Activated CD8-positive, alpha-beta T cell treated with anti-CD3 and anti-CD28 coated beads for 36 hours (primary cell): ENCODE measurements around the gene SLC30A7. TPM values are rescaled to one million over a fixed set of nuclear protein-coding genes. Genes with fewer than 3 reads are reported as not detected.

Experiments used
- ATAC-seq: fragments of 200-7000 bp; cut with Tn5 transposase; one replicate; pipeline ENCODE4 v1.10.0; 2021; ENCODE audit warnings: mild to moderate bottlenecking, moderate library complexity
- CTCF ChIA-PET: fragments of 350-600 bp; sonication (Branson Sonifier 250); formaldehyde crosslinking; loops from one replicate; lab custom pipeline; 2021; ENCODE audit warnings: antibody characterized with exemption; lab: Charles Lee
- POLR2A ChIA-PET: fragments of 350-600 bp; sonication (Branson Sonifier 250); formaldehyde crosslinking; loops from one replicate; lab custom pipeline; 2021; ENCODE audit warnings: antibody characterized with exemption; lab: Charles Lee
- DNase-seq: peaks from one replicate; pipeline ENCODE4 v3.0.0-alpha.2; 2020
- H3K27ac Mint-ChIP-seq: one replicate; pipeline ENCODE4 v1.8.0; 2021; ENCODE audit warnings: mild to moderate bottlenecking, mixed read lengths
- H3K27me3 Mint-ChIP-seq: one replicate; pipeline ENCODE4 v1.8.0; 2021; ENCODE audit warnings: mixed read lengths
- H3K36me3 Mint-ChIP-seq: one replicate; pipeline ENCODE4 v1.8.0; 2021; ENCODE audit warnings: low read depth, mixed read lengths
- H3K4me1 Mint-ChIP-seq: one replicate; pipeline ENCODE4 v1.8.0; 2021; ENCODE audit warnings: low read depth, mixed read lengths
- H3K4me3 Mint-ChIP-seq: one replicate; pipeline ENCODE4 v1.8.0; 2021; ENCODE audit warnings: mild to moderate bottlenecking, moderate library complexity, mixed read lengths
- H3K9me3 Mint-ChIP-seq: one replicate; pipeline ENCODE4 v1.8.0; 2021; ENCODE audit warnings: mixed read lengths
- CTCF ChIP-seq: fragments of 200-600 bp; IDR thresholded peaks from one replicate; pipeline ENCODE4 v1.8.0; 2022; ENCODE audit warnings: antibody characterized with exemption, mild to moderate bottlenecking
- intact Hi-C: fragments of 100-400 bp; cut with micrococcal nuclease; formaldehyde crosslinking; loops from one replicate; pipeline ENCODE4 v1.10.0; 2022
- total RNA-seq, 2 experiments: library from RNA; stranded (reverse); gene quantifications; one replicate each; pipeline ENCODE4 v1.2.3, GENCODE V29; 2021

Gene SLC30A7
- total RNA-seq, 2 experiments from 2014 or later, result 32.0 to 36.1 TPM

- POLR2A ChIA-PET, result interaction anchor here (0.7 to 2.1 kb wide), 11 partner anchors 9 to 461 kb away, joined by 3 to 8 read pairs (median 3); no protein-coding TSS in a partner anchor
- no peak for TF ChIP-seq CTCF
- DNase-seq (peak; percentile 84), ATAC-seq (peak; percentile 78)
- peaks cover 51% of the 10 kb centered on the region for H3K36me3 Mint-ChIP-seq
- intact Hi-C loops, result no loop called here
- peak overlapping the region; percentile 99 for H3K27ac Mint-ChIP-seq
- H3K4me1 Mint-ChIP-seq, result peaks cover 55% of the 10 kb centered on the region
- H3K27me3 Mint-ChIP-seq, result no peaks in the 10 kb centered on the region
- peak overlapping the region; percentile 98 for H3K4me3 Mint-ChIP-seq
- H3K9me3 Mint-ChIP-seq, result no peaks in the 10 kb centered on the region
- CTCF ChIA-PET, result interaction anchor here (0.8 to 1.6 kb wide), 3 partner anchors 342 to 394 kb away, joined by 3 to 4 read pairs (median 4); no protein-coding TSS in a partner anchor
Measured at GRCh38 chr1:100896481-100896982, 642 bp downstream of the SLC30A7 start.

- H3K36me3 Mint-ChIP-seq, result peaks cover 68% of the 10 kb centered on the region
- TF ChIP-seq CTCF, result no peak
- H3K4me1 Mint-ChIP-seq, result peaks cover 66% of the 10 kb centered on the region
- intact Hi-C loops, result no loop called here
- peaks cover 3% of the 10 kb centered on the region for H3K9me3 Mint-ChIP-seq
- H3K27me3 Mint-ChIP-seq, result no peaks in the 10 kb centered on the region
- no peak overlapping the region for H3K27ac Mint-ChIP-seq
- ATAC-seq (peak; percentile 31), DNase-seq (no peak)
- CTCF ChIA-PET, result interaction anchor here (1.3 to 1.8 kb wide), 3 partner anchors 25 to 407 kb away, joined by 3 to 5 read pairs (median 5); no protein-coding TSS in a partner anchor
- POLR2A ChIA-PET, result interaction anchor here (1.3 kb wide), 1 partner anchor 14 kb away, joined by 3 read pairs; no protein-coding TSS in a partner anchor
- H3K4me3 Mint-ChIP-seq, result no peak overlapping the region
Measured at GRCh38 chr1:100902365-100902764, 6.5 kb downstream of the SLC30A7 start.

- no peak for TF ChIP-seq CTCF
- DNase-seq (no peak), ATAC-seq (no peak)
- Mint-ChIP-seq H3K4me1 (peaks cover 68% of the 10 kb centered on the region), H3K9me3 (peaks cover 3% of the 10 kb centered on the region), H3K27me3 (no peaks in the 10 kb centered on the region), H3K36me3 (peaks cover 66% of the 10 kb centered on the region), H3K4me3 (no peak overlapping the region), H3K27ac (no peak overlapping the region)
- CTCF ChIA-PET, result interaction anchor here (0.8 kb wide), 2 partner anchors 335 to 454 kb away, joined by 3 read pairs; no protein-coding TSS in a partner anchor
- intact Hi-C loops, result no loop called here
- POLR2A ChIA-PET, result no interaction called here
Measured at GRCh38 chr1:100903777-100904176, 7.9 kb downstream of the SLC30A7 start.

- H3K4me1 Mint-ChIP-seq, result peaks cover 66% of the 10 kb centered on the region
- peaks cover 66% of the 10 kb centered on the region for H3K36me3 Mint-ChIP-seq
Measured at GRCh38 chr1:100904528-100904927, 8.6 kb downstream of the SLC30A7 start.

More at GRCh38 chr1:100904528-100904927, 8.6 kb downstream of the SLC30A7 start:
- ATAC-seq (no peak), DNase-seq (no peak)
- intact Hi-C loops, result no loop called here
- H3K27me3 Mint-ChIP-seq, result no peaks in the 10 kb centered on the region
- peaks cover 3% of the 10 kb centered on the region for H3K9me3 Mint-ChIP-seq
- H3K27ac Mint-ChIP-seq, result no peak overlapping the region
- ChIA-PET CTCF (interaction anchor here (0.8 to 1.3 kb wide), 3 partner anchors 334 to 453 kb away, joined by 3 read pairs; no protein-coding TSS in a partner anchor), POLR2A (no interaction called here)
- TF ChIP-seq CTCF, result no peak
- H3K4me3 Mint-ChIP-seq, result no peak overlapping the region
